ENCODE results near the gene MAML2. TPM values are rescaled to one million over a fixed set of nuclear protein-coding genes. Genes with fewer than 3 reads are reported as not detected.

MAML2 gene
- total and polyA plus RNA-seq, 2 of the 8 experiments (the other 6 are each of a cell fraction or from before 2014, with no cell fraction given), result 3.8 to 6.6 TPM

GRCh38 chr11:96024666-96025065 lies 318.3 kb downstream of the MAML2 start:
- Histone ChIP-seq H3K9me3 (ENCODE audit: insufficient read depth in 2 of 2, low read depth in 1 of 2, low read length in 1 of 2) (no peaks in the 10 kb centered on the region), H3K27me3 (replicated peaks in 1 of 4; ENCODE audit: control insufficient read depth in 3 of 4, extremely low read depth in 1 of 4, insufficient read depth in 3 of 4, low read length in 3 of 4) (no peaks in the 10 kb centered on the region), H2BK12ac (ENCODE audit: low read depth, low read length) (no peak overlapping the region), H2AK5ac (ENCODE audit: low read depth, low read length) (no peak overlapping the region), H3K4me2 (ENCODE audit: insufficient read depth in 1 of 2, low read depth in 2 of 2, low read length in 2 of 2) (no peak overlapping the region), H3K4me1 (replicated peaks in 1 of 4; ENCODE audit: control insufficient read depth in 3 of 4, insufficient read depth in 4 of 4, low read length in 3 of 4) (peaks cover 0 to 2% (median 0%) of the 10 kb centered on the region in 4 experiments; a peak in 2 of 7 replicates), H4K20me1 (replicated peaks in 1 of 2; ENCODE audit: control insufficient read depth in 1 of 2, insufficient read depth in 2 of 2, low read length in 2 of 2) (no peaks in the 10 kb centered on the region), H3K18ac (ENCODE audit: extremely low read depth, low read length) (no peak overlapping the region), H3K27ac (ENCODE audit: low read depth, low read length) (no peak overlapping the region), H3K14ac (ENCODE audit: insufficient read length) (no peak overlapping the region), H3K36me3 (ENCODE audit: control insufficient read depth in 2 of 4, insufficient read depth in 4 of 4, low read length in 3 of 4) (no peaks in the 10 kb centered on the region), H3K4me3 (ENCODE audit: extremely low read depth in 1 of 4, insufficient read depth in 2 of 4, low read depth in 3 of 4, low read length in 4 of 4) (no peak overlapping the region), H2BK15ac (ENCODE audit: low read length) (no peak overlapping the region), H3K79me2 (ENCODE audit: control insufficient read depth in 1 of 2, insufficient read depth in 2 of 2, low read length in 2 of 2) (no peaks in the 10 kb centered on the region), H3K9ac (replicated peaks in 1 of 4; ENCODE audit: extremely low read depth in 1 of 4, low read depth in 3 of 4, low read length in 3 of 4) (no peak overlapping the region), H4K8ac (ENCODE audit: extremely low read depth, insufficient read depth, low read length) (no peak overlapping the region), H4K91ac (replicated peaks; ENCODE audit: insufficient read length, low read length) (no peak overlapping the region), H3K79me1 (ENCODE audit: low read depth, low read length) (no peaks in the 10 kb centered on the region), H3K4ac (replicated peaks; ENCODE audit: insufficient read length, low read depth, low read length) (no peak overlapping the region), H2BK20ac (ENCODE audit: low read length) (no peak overlapping the region), H2BK120ac (replicated peaks; ENCODE audit: low read depth, low read length) (no peak overlapping the region), H2AFZ (ENCODE audit: low read length) (no peak overlapping the region), H3K23ac (ENCODE audit: insufficient read length) (no peak overlapping the region), H3K23me2 (ENCODE audit: low read depth, low read length) (no peaks in the 10 kb centered on the region), H3K56ac (replicated peaks; ENCODE audit: insufficient read length, low read depth, low read length) (no peak overlapping the region), H2BK5ac (ENCODE audit: low read depth, low read length) (no peak overlapping the region), H4K5ac (ENCODE audit: insufficient read length, low read depth, low read length) (no peak overlapping the region)
- POLR2A ChIA-PET (ENCODE audit: partially characterized antibody), result no interaction called here
- CTCF ChIA-PET (ENCODE audit: partially characterized antibody), result no interaction called here
- no peak for TF ChIP-seq HDAC6 (IDR thresholded peaks at IDR 0.05; ENCODE audit: low read depth, low read length)
- TF ChIP-seq RBBP5 (IDR thresholded peaks at IDR 0.05; ENCODE audit: borderline replicate concordance, low read depth, low read length), result no peak
- TF ChIP-seq ASH2L (IDR thresholded peaks at IDR 0.05; ENCODE audit: low read length), result no peak
- TF ChIP-seq SIN3A (conservative IDR thresholded peaks at IDR 0.05 in 1 of 2, IDR thresholded peaks at IDR 0.05 in 1 of 2; ENCODE audit: low read depth in 1 of 2, low read length in 2 of 2), result no peak
- DNase-seq (ENCODE audit: low read depth in 1 of 2, low spot score in 2 of 2) (no peak), FAIRE-seq (no peak)
- WGBS, 2 experiments (ENCODE audit: extremely low coverage in 1 of 2, insufficient coverage in 1 of 2, insufficient read length in 1 of 2, insufficient replicate concordance in 2 of 2, low coverage in 1 of 2, low lambda C conversion rate in 2 of 2, missing lambda C conversion rate in 1 of 2), result 95% methylated on average over 5 of the region's 5 CpGs; no CpG with 5 or more reads in 1 of the 2 experiments
